PFSK-1 (cell line): ENCODE results near the gene PLEKHJ1.

Experiments
- FOXP2 ChIP-seq: optimal IDR thresholded peaks from 2 replicates; pipeline ENCODE3; 2011; ENCODE audit warnings: borderline replicate concordance, control low read depth, inconsistent platforms; ENCODE audit not compliant: insufficient read depth; ENCODE audit errors: extremely low read length, extremely low read depth
- POLR2AphosphoS5 ChIP-seq: IDR thresholded peaks from 2 replicates; pipeline ENCODE4 v1.6.1; 2012; ENCODE audit warnings: low read depth, mild to moderate bottlenecking, control low read depth, low read length, moderate library complexity
- REST ChIP-seq, 2 experiments: IDR thresholded peaks; 2 replicates each; pipeline versions ENCODE4 v1.6.1 to v1.8.0; 2011 to 2012; ENCODE audit warnings: low read depth in 2 of 2, low read length in 2 of 2, control low read depth in 1 of 2, inconsistent platforms in 1 of 2, mild to moderate bottlenecking in 1 of 2, moderate library complexity in 1 of 2; ENCODE audit not compliant: insufficient read depth in 1 of 2
- SIN3A ChIP-seq: IDR thresholded peaks from 2 replicates; pipeline ENCODE4 v1.6.1; 2012; ENCODE audit warnings: mild to moderate bottlenecking, low read length, moderate library complexity, borderline replicate concordance; ENCODE audit not compliant: insufficient read depth
- TAF1 ChIP-seq: IDR thresholded peaks from 2 replicates; pipeline ENCODE4 v1.6.1; 2012; ENCODE audit warnings: low read length, control low read depth, borderline replicate concordance; ENCODE audit not compliant: insufficient read depth

PLEKHJ1 gene

DNA sequence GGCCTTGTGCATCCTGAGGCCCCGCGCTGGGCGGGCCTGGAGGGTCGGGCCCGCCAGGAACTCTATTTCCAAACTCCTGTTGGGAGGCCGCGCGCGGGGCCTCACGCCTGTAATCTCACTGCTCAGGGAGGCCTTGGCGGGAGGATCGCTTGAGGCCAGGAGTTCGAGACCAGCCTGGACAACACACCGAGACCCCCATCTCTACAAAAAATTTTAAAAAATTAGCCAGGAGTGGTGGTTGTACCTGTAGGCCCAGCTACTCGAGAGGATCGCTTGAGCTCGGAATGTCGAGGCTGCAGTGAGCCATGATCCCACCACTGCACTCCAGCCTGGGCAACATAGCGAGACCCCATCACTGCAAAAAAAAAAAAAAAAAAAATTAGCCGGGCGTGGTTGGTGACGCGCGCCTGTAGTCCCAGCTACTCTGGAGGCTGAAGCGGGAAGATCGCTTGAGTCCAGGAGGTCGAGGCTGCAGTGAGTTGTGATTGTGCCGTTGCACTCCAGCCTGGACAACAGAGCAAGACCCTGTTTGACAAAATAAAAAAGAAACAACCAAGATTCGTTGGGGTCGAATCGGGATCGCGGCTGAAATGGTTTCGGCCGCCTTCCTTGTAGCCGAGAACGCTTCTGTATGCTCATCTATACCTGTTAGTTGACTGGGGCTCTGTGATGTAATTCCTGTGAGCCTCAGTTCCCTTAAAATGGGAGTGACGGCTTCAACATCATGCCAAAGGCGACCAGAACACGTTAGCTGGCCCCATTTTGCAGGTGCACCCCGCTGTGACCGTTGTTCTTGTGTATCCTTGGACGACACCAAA lies 1.1 kb upstream of the PLEKHJ1 start:
- no peak for TF ChIP-seq REST (IDR thresholded peaks at IDR 0.05; ENCODE audit: insufficient read depth in 1 of 2, low read depth in 2 of 2, low read length in 2 of 2)
- no peak for TF ChIP-seq TAF1
- no peak; the same call in 1 of the 2 replicates for TF ChIP-seq POLR2AphosphoS5
- TF ChIP-seq SIN3A, result no peak
- TF ChIP-seq FOXP2, result no peak

- TF ChIP-seq POLR2AphosphoS5 (no peak; the same call in 1 of the 2 replicates), REST (IDR thresholded peaks at IDR 0.05; ENCODE audit: insufficient read depth in 1 of 2, low read depth in 2 of 2, low read length in 2 of 2) (0 out of 4 replicates have a peak, but pooled peaks of 1 of the 2 experiments have one; percentile 22)
Measured at GRCh38 chr19:2236064-2236313, 140 bp downstream of the PLEKHJ1 start.

GRCh38 chr19:2235381-2236063 lies 607 bp downstream of the PLEKHJ1 start:
- no peak for TF ChIP-seq TAF1
- no peak for TF ChIP-seq FOXP2
- TF ChIP-seq POLR2AphosphoS5, result no peak
- no peak for TF ChIP-seq REST (IDR thresholded peaks at IDR 0.05; ENCODE audit: insufficient read depth in 1 of 2, low read depth in 2 of 2, low read length in 2 of 2)
- TF ChIP-seq SIN3A, result peak; percentile 49; the same call in 1 of the 2 replicates

- TF ChIP-seq TAF1 (no peak), SIN3A (no peak)
Measured at GRCh38 chr19:2234996-2235380, 1.1 kb downstream of the PLEKHJ1 start.

DNA sequence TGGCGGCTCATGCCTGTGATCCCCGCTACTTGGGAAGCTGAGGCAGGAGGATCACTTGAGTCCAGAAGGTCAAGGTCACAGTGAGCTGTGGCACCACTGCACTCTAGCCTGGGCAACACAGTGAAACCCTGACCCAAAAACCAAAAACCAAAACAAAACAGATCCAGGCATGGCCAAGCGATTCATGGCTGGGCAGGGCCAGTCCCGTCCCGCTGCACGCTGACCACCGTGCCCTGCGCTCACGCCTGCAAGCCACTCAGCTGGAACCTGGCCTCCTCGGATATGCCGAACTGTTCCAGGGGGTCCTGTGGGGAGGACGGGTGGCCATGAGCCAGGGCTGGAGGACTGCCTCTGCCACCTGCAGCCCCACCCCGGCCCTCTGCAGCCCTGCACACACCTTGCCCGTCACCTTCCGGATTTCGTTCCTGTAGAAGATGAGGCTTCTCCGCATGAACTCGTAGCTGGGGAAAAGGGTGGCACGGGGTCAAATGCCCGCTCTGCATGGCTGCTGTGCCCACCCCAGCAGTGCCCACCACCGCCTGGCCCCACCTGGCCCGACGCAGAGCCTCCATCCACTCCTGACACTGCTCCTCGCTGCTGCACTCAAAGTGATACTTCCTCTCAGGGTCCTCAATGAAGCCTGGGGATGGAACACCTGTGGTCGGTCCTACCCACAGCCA lies 2.4 kb downstream of the PLEKHJ1 start:
- TF ChIP-seq POLR2AphosphoS5 (no peak), TAF1 (no peak), FOXP2 (no peak), SIN3A (no peak), REST (IDR thresholded peaks at IDR 0.05; ENCODE audit: insufficient read depth in 1 of 2, low read depth in 2 of 2, low read length in 2 of 2) (no peak)
